Hematopoietic multipotent progenitor cell (in vitro differentiated cells): ENCODE measurements around the gene CEP170. TPM values are rescaled to one million over a fixed set of nuclear protein-coding genes. Genes with fewer than 3 reads are reported as not detected.
"Not testable (repeated sequence)": the region's sequence is repeated elsewhere in the genome, so short reads cannot be mapped to it uniquely, and the experiment has no call there.

ENCODE experiments used
- DNase-seq, 3 donors: peaks; one replicate each; pipeline ENCODE4 v3.0.0-alpha.2; 2011 to 2015; ENCODE audit warnings: low read depth in 2 of 3, low spot score in 2 of 3
- total RNA-seq: library from RNA; depleted of rRNA; stranded (reverse); fragments of >200 nt; gene quantifications from one replicate; pipeline ENCODE4 v1.2.3, GENCODE V29; 2012

CEP170 gene
- total RNA-seq, 1 donor, result 72.7 TPM

- not testable (repeated sequence) for DNase-seq
Observed at GRCh38 chr1:243183661-243184060, 71.4 kb downstream of the CEP170 start.

DNA sequence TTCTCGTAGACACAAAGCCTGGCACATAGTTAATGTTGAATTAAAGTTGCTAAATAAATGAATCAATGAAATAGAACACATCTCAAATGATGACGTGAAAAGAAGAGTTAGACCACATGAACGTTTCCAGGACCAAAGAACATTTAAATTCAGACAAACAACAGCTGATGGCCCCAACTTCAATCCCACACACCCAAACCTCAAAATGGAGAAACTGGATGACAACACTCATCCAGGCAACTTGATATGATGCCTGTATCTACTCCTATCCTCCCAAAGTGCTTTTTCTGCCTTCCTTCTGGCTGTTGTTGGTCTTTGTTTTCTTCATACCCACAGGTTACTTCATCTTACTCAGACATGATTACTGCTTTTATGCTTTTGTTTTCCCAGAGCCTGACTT, 71.9 kb downstream of the CEP170 start:
- DNase-seq, result not testable (repeated sequence)

DNA sequence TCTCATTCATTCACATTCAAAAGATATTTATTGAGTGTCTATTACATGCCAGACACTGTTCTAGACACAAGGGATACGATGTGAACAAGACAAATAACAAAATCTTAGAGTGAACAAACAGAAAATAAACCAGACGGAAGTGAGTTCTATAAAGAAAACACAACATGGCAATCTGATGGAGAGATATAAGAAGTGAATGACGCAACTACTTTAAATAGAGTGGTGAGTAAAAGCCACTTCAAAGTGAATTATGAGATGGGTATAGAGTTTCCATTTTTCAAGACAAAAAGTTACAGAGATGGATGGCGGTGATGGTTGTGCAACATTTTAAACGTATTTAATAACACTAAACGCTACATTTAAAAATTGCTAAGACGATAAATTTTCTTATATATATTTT, 75.4 kb downstream of the CEP170 start:
- no peak for DNase-seq

DNA sequence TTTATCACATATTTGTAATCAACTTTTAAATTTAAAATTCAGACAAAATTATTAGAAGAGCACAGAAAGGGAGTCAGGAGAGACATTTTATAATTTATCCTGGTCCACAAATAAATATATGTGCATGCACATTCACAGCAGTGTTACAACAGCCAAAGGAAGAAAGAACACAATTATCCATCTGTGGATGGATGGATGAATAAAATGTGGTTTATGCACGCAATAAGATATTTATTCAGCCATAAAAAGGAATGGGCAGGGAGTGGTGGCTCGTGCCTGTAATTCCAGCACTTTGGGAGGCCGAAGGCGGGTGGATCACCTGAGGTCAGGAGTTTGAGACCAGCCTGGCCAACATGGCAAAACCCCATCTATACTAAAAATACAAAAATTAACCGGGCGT, 77.3 kb downstream of the CEP170 start:
- not testable (repeated sequence) for DNase-seq

DNA sequence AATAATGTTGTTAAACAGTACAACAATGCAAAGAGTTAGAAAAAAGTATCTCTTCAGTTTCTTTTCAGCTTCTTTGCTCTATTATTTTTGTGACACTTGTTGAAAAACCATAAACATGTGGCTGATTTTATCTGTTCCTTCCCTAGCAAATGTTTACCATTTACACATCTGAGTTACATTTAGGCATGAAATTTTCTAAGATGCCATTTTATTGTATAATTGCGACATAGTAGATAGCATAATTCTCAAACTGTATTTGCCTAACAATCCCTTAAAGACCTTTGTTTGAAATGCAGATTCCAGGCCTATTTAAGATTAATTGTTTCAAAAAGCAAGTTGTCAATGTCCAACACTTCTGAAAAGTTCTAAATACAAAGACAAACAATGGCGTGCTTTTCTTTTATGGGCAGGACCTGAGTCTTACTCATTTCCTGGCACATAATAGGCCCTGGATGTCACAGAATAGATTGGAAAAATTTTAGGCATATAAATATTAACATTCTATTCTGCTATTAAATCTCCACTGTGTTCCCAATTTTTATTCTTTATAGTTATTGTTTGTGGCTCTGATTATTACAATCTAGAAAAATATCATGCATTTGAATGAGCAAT, 81.2 kb downstream of the CEP170 start:
- DNase-seq, result not testable (repeated sequence)

GRCh38 chr1:243164911-243165310, 90.2 kb downstream of the CEP170 start:
- DNase-seq, result not testable (repeated sequence)

- DNase-seq, result not testable (repeated sequence)
Observed at GRCh38 chr1:243150906-243151305, 104.2 kb downstream of the CEP170 start.

- DNase-seq, result not testable (repeated sequence)
Observed at GRCh38 chr1:243149120-243149519, 106.0 kb downstream of the CEP170 start.

DNA sequence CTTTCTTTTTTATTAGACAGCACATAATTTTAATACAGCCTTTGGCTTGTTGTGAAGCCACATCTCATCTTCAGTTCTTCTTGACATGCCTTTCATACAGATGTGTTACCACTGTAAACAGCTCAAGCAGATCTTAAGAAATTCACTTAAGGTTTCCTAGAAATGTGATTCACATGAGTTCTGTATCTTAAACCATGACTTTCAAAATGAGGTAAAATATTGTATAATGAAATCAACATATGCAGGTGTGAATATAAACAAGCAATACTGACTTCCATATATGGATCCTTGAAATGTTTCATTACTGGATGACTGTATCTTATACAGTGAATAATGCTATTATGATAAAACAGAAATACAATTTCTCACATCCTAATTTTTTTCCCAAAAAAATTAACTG, 107.7 kb downstream of the CEP170 start:
- DNase-seq, result not testable (repeated sequence)

DNA sequence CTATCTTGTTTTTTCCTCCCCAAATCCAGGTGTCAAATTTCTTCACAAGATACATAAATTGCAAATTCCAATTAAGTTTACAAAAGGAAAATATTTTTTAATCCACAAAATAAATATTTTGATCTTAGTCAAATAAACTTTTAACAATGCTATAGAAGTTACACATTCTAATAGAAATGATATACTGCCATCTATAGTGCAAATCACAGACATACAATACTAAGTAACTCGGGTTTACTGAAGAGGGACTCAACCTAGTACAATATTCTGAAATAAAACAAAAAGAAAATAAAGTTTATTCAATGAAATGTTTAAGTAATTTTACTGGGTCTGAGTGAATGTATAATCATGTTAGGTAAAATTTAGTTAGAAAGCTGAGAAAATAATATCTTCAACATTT, 114.6 kb downstream of the CEP170 start:
- DNase-seq, result peak in 1 of 3 donors; percentile 1

DNA sequence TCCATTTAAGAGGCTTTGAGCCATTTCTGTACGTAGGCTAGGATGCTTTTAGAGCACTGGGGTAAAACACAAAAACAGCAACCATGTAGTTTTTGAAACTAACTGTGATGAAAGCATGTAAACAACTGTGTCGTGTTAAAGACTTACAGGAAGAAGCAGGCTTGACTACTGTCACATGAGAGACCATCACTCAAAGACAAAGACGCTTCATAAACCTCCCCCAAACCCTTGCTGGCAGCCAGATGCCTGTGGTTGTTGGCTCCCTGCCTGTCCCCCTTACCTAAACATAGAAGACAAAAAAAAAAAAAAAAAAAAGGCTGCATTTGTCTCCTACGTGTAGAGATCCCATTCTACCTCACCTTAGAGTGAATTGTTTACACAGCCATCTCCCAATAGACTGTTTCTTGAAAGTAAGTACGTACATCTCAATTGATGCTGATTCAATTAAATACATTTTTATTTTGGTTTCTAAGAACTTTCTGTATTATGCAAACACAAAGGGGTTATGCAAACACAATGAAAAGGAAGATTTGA, 132.1 kb downstream of the CEP170 start:
- peak in 1 of 3 donors; percentile 30 for DNase-seq

DNA sequence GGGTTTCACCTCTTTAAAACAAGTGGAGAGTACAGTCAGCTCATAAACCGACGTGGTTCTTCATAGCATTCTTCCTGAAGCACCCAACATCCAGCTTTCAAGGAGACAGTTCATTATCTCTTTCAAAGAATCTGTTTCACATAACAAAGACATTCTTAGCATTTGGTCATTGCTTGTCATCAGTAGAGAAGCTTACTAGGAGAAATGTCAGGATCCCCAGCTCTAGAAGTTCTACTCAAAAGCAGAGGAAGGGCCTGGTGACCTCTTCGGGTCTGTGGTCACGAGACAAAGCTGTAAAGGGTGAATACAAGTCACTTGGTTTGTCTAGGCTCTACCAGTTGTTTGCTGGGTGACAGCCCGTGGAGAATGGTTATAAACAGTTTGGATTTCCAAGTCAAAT, 133.1 kb downstream of the CEP170 start:
- DNase-seq, result not testable (repeated sequence)

GRCh38 chr1:243118601-243119322, 136.3 kb downstream of the CEP170 start:
- DNase-seq, result not testable (repeated sequence)

DNA sequence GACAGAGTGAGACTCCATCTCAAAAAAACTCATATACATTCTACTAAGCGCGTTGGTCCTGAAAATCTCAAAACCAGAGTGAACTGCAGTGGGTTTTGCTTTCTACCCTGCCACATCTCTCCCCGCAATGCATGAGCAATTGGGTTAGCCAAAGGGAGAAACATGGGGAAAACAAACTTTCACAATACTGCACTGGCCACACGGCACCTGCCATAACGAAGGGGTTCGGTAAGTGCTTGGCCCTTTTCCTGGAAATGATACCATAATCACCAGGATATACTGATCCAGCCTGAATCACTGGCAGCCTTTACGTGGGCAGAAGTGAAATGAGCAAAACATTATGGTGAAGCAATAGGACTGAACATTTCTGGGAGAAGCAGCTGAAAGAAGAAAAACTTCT, 138.9 kb downstream of the CEP170 start:
- not testable (repeated sequence) for DNase-seq

- not testable (repeated sequence) for DNase-seq
Observed at GRCh38 chr1:243114769-243115168, 140.3 kb downstream of the CEP170 start.

DNA sequence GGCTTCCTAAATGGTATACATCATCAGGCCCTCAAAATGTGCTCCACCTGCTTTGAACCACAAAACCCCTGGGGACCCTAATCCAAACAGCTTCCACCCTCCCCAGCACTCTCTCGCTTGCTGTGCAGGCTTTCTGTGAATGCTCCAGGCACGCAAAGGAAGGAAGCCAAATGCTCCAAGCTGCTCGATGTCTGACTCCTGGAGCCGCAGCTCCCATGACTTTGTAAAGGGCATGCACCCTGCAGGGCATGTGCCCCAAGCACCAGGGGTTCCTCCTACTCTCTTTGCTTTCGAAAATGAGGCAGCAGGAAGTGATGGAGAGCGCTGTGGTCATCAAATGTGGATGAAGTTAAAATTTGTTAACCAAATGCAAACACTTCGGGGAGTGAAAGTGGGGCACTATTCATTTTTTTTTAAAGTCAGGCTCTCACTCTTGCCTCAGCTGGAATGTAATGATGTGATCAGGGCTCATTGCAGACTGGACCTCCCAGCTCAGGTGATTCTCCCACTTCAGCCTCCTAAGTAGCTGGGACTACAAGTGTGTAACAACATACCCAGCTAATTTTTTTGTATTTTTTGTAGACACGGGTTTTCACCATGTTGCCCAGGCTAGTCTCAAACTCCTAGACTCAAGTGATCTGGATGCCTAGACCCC, 140.9 kb downstream of the CEP170 start:
- peak in 1 of 3 donors; percentile 40 for DNase-seq

- DNase-seq, result not testable (repeated sequence)
Observed at GRCh38 chr1:243107171-243107570, 147.9 kb downstream of the CEP170 start.

DNA sequence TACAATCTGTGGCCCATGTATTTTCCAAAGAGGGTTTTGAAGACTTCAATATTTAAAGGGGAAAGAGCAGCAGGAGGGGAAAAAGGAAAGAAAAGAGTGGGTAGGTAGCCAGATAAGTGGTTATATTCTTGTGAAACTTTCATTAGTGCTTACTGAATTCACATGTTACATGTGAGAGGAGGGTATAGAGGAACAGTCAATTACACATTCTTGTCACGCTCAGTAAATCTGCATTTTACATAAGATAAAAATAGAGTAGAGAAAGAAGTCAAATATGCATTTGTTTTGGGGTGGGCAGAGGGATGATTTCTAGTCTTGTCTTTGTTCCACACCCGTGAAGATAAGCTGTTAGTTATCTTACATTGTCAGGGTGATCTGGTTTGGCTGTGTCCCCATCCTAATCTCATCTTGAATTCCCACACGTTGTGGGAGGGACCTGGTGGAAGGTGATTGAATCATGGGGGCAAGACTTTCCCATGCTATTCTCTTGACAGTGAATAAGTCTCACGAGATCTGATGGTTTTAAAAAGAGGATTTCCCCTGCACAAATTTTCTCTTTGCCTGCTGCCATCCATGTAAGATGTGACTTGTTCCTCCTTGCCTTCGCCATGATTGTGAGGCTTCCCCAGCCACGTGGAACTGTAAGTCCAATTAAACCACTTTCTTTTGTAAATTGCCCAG, 149.3 kb downstream of the CEP170 start:
- not testable (repeated sequence) for DNase-seq

DNA sequence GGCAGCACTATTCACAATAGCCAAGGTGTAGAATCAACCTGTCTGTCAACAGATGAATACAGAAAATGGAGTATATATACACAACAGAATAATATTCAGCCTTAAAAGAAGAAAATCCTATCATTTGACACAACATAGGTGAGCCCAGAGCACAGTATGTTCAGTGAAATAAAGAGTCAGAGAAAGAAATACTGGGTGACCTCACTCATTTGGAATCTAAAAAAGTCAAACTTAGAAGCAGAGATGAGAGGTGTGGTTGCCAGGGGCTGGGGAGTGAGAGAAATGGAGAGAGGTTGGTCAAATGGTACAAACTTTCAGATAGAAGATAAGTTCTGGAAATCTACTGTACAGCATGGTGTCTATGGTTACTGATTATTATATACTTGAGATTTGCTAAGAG, 150.0 kb downstream of the CEP170 start:
- not testable (repeated sequence) for DNase-seq

DNA sequence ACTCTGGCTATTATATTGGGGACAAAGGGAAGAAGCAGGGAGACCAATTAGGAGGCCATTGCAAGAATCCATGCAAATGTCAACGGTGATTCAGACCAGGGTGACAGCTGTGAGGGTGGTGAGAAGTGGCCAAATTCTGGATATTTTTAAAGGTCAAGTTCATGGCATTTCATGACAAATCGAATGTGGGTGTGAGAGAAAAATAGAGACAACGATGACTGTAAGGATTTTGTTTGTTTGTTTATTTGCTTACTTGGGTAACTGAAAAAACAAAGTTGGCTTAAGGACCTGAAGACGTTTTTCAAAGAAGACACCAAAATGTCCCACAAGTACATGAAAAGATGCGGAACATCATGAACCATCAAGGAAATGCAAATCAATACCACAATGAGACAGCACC, 150.6 kb downstream of the CEP170 start:
- not testable (repeated sequence) for DNase-seq

- DNase-seq, result peak; percentile 17 to 78 (median 53)
Observed at GRCh38 chr1:243101551-243102050, 153.5 kb downstream of the CEP170 start.
